ENCODE data around the gene MEIS3.

- TF ChIP-seq CTCF (IDR thresholded peaks at IDR 0.05), result no peak
- TF ChIP-seq POLR2A (IDR thresholded peaks at IDR 0.05), result no peak
- no peak for TF ChIP-seq EP300 (IDR thresholded peaks at IDR 0.05)
Measured at GRCh38 chr19:47375694-47376588, 43.4 kb downstream of the MEIS3 start.
